HG02588 (cell line): ENCODE results near the gene RYK.

Source experiments
- ATAC-seq: cut with Tn5 transposase; IDR thresholded peaks from one replicate; pipeline ENCODE4 v1.9.1; 2021; ENCODE audit warnings: mild to moderate bottlenecking, moderate library complexity; ENCODE audit not compliant: unreplicated experiment

Gene RYK

GRCh38 chr3:134153761-134154160 lies 96.9 kb downstream of the RYK start:
- no peak for ATAC-seq

- ATAC-seq = no peak
Observed at GRCh38 chr3:134150476-134150875, 100.2 kb downstream of the RYK start.

- ATAC-seq = no peak
Observed at GRCh38 chr3:134149286-134149685, 101.4 kb downstream of the RYK start.

GRCh38 chr3:134148534-134148933 lies 102.1 kb downstream of the RYK start:
- no peak for ATAC-seq

GRCh38 chr3:134147411-134147810 lies 103.2 kb downstream of the RYK start:
- ATAC-seq = no peak

- no peak for ATAC-seq
Observed at GRCh38 chr3:134146666-134147065, 104.0 kb downstream of the RYK start.

GRCh38 chr3:134145183-134145582 lies 105.5 kb downstream of the RYK start:
- no peak for ATAC-seq

- no peak for ATAC-seq
Observed at GRCh38 chr3:134144694-134145093, 106.0 kb downstream of the RYK start.

GRCh38 chr3:134143828-134144401 lies 106.7 kb downstream of the RYK start:
- no peak for ATAC-seq

- ATAC-seq = no peak
Observed at GRCh38 chr3:134136604-134137003, 114.1 kb downstream of the RYK start.

- ATAC-seq = no peak
Observed at GRCh38 chr3:134134698-134135415, 115.8 kb downstream of the RYK start.

- no peak for ATAC-seq
Observed at GRCh38 chr3:134134240-134134639, 116.4 kb downstream of the RYK start.

GRCh38 chr3:134132961-134133360 lies 117.7 kb downstream of the RYK start:
- no peak for ATAC-seq

- no peak for ATAC-seq
Observed at GRCh38 chr3:134126153-134126552, 124.5 kb downstream of the RYK start.

GRCh38 chr3:134114726-134115125 lies 135.9 kb downstream of the RYK start:
- ATAC-seq = no peak

GRCh38 chr3:134111616-134112015 lies 139.0 kb downstream of the RYK start:
- ATAC-seq = no peak

GRCh38 chr3:134110963-134111362 lies 139.7 kb downstream of the RYK start:
- no peak for ATAC-seq
